Activated CD4-positive, alpha-beta T cell treated with anti-CD3 and anti-CD28 coated beads, Interleukin-2, amount 50 U/mL, for 16 hours (primary cell): ENCODE results near the gene HIC2.
"Not testable (repeated sequence)": the region's sequence is repeated elsewhere in the genome, so short reads cannot be mapped to it uniquely, and the experiment has no call there.

Experiments
- DNase-seq: peaks from one replicate; pipeline ENCODE4 v3.0.0-alpha.2; 2020

The HIC2 gene

GRCh38 chr22:21497984-21498383 is 80.8 kb downstream of the HIC2 start:
- not testable (repeated sequence) for DNase-seq

GRCh38 chr22:21498489-21498888 is 81.3 kb downstream of the HIC2 start:
- not testable (repeated sequence) for DNase-seq

- DNase-seq, result not testable (repeated sequence)
Measured at GRCh38 chr22:21499623-21500506, 82.7 kb downstream of the HIC2 start.
